SK-N-SH (cell line): ENCODE measurements around the gene SLC25A4. TPM values are rescaled to one million over a fixed set of nuclear protein-coding genes. Genes with fewer than 3 reads are reported as not detected.

Experiments used
- CTCF ChIA-PET: fragments of 300-600, 350-600 bp; formaldehyde crosslinking; extraction: SDS; loops from one replicate; lab custom pipeline; 2021; lab: Yijun Ruan, JAX
- POLR2A ChIA-PET: fragments of 350-600 bp; sonication (Branson Sonifier 250); formaldehyde crosslinking; extraction: SDS; loops from one replicate; lab custom pipeline; 2020; ENCODE audit warnings: antibody characterized with exemption, inconsistent platforms; lab: Yijun Ruan, JAX
- DNase-seq: peaks from one replicate; pipeline ENCODE4 v3.0.0; 2012
- H2AFZ ChIP-seq: fragments of 200-600 bp; sonication (generic); 2 replicates; pipeline ENCODE4 v1.8.1; 2016; ENCODE audit warnings: antibody characterized with exemption, mild to moderate bottlenecking, low read depth
- H3F3A ChIP-seq: fragments of 200-600 bp; sonication (generic); replicated peaks from 2 replicates; pipeline ENCODE3; 2016; ENCODE audit warnings: antibody characterized with exemption, mild to moderate bottlenecking; ENCODE audit not compliant: insufficient read depth
- H3K27ac ChIP-seq, 2 experiments: fragments of 200-500 bp in 1 of 2; fragments of 200-600 bp in 1 of 2; sonication (Bioruptor generic) in 1 of 2; sonication (generic), shearing (Covaris generic) in 1 of 2; 2 replicates each; pipeline versions ENCODE4 v1.5.1 to v1.6.1; 2014 to 2016; ENCODE audit warnings: low read depth in 2 of 2, inconsistent platforms in 1 of 2, low read length in 1 of 2, mild to moderate bottlenecking in 1 of 2, mixed read lengths in 1 of 2
- H3K27me3 ChIP-seq: fragments of 200-600 bp; sonication (generic), shearing (Covaris generic); 2 replicates; pipeline ENCODE4 v1.6.1; 2016; ENCODE audit warnings: mixed run types; ENCODE audit not compliant: insufficient read depth
- H3K36me3 ChIP-seq, 2 experiments: fragments of 200-500 bp in 1 of 2; fragments of 200-600 bp in 1 of 2; sonication (Bioruptor generic) in 1 of 2; sonication (generic) in 1 of 2; replicated peaks in 1 of 2; 2 replicates each; pipeline versions ENCODE3 to v1.5.1; 2014 to 2016; ENCODE audit warnings: low read length in 1 of 2, mild to moderate bottlenecking in 1 of 2; ENCODE audit not compliant: insufficient read depth in 2 of 2, control insufficient read depth in 1 of 2
- H3K4me1 ChIP-seq, 2 experiments: fragments of 200-500 bp in 1 of 2; fragments of 200-600 bp in 1 of 2; sonication (Bioruptor generic) in 1 of 2; sonication (generic), shearing (Covaris generic) in 1 of 2; 2 replicates each; pipeline versions ENCODE4 v1.5.1 to v1.6.1; 2014 to 2016; ENCODE audit warnings: low read depth in 1 of 2, low read length in 1 of 2, mixed run types in 1 of 2; ENCODE audit not compliant: insufficient read depth in 2 of 2, control insufficient read depth in 1 of 2
- H3K4me2 ChIP-seq: fragments of 200-600 bp; sonication (generic), shearing (Covaris generic); 2 replicates; pipeline ENCODE4 v1.6.1; 2017; ENCODE audit warnings: mixed run types
- H3K4me3 ChIP-seq, 2 experiments: fragments of 200-500 bp in 1 of 2; fragments of 200-600 bp in 1 of 2; sonication (Bioruptor generic) in 1 of 2; sonication (generic), shearing (Covaris generic) in 1 of 2; 2 replicates each; pipeline versions ENCODE4 v1.5.1 to v1.8.1; 2014 to 2016; ENCODE audit warnings: low read depth in 2 of 2, inconsistent platforms in 1 of 2, low read length in 1 of 2, mild to moderate bottlenecking in 1 of 2, mixed read lengths in 1 of 2, moderate library complexity in 1 of 2
- H3K79me2 ChIP-seq: fragments of 200-600 bp; sonication (generic); 2 replicates; pipeline ENCODE4 v1.8.1; 2017; ENCODE audit warnings: mild to moderate bottlenecking; ENCODE audit not compliant: insufficient read depth
- H3K9ac ChIP-seq: fragments of 200-600 bp; sonication (generic); 2 replicates; pipeline ENCODE4 v1.6.1; 2017; ENCODE audit warnings: mixed run types
- H3K9me2 ChIP-seq: fragments of 200-600 bp; sonication (generic); 2 replicates; pipeline ENCODE4 v1.6.1; 2017; ENCODE audit warnings: mixed run types
- H3K9me3 ChIP-seq: fragments of 200-600 bp; sonication (generic); 2 replicates; pipeline ENCODE4 v1.6.1; 2017; ENCODE audit warnings: mixed run types, mild to moderate bottlenecking, moderate library complexity
- H4K20me1 ChIP-seq: fragments of 200-600 bp; sonication (generic); 2 replicates; pipeline ENCODE4 v1.6.1; 2017; ENCODE audit warnings: mild to moderate bottlenecking, mixed run types; ENCODE audit not compliant: insufficient read depth
- EP300 ChIP-seq, 2 experiments: IDR thresholded peaks; 2 replicates each; pipeline versions ENCODE4 v1.4.0 to v1.6.1; 2012; ENCODE audit warnings: borderline replicate concordance in 1 of 2, low read depth in 1 of 2, low read length in 1 of 2
- FOSL2 ChIP-seq: IDR thresholded peaks from 2 replicates; pipeline ENCODE4 v1.4.0; 2012; ENCODE audit warnings: low read depth, mild to moderate bottlenecking, moderate library complexity, borderline replicate concordance
- FOXJ3 ChIP-seq: sonication (generic); formaldehyde crosslinking; IDR thresholded peaks from 2 replicates; pipeline ENCODE4 v1.5.1; 2020; ENCODE audit warnings: mild to moderate bottlenecking, missing genetic modification reagents
- FOXM1 ChIP-seq: IDR thresholded peaks from 2 replicates; pipeline ENCODE4 v1.4.0; 2012; ENCODE audit warnings: low read depth, mild to moderate bottlenecking
- GABPA ChIP-seq: IDR thresholded peaks from 2 replicates; pipeline ENCODE4 v1.4.0; 2012; ENCODE audit warnings: low read depth, mild to moderate bottlenecking
- GATA2 ChIP-seq: sonication (generic); formaldehyde crosslinking; IDR thresholded peaks from 2 replicates; pipeline ENCODE4 v1.5.0; 2020; ENCODE audit warnings: mild to moderate bottlenecking, missing genetic modification reagents
- MEF2A ChIP-seq: IDR thresholded peaks from 2 replicates; pipeline ENCODE4 v1.4.0; 2012; ENCODE audit warnings: low read depth, borderline replicate concordance
- MXI1 ChIP-seq: IDR thresholded peaks from 2 replicates; pipeline ENCODE4 v1.6.1; 2012; ENCODE audit warnings: mild to moderate bottlenecking, low read depth, low read length, improper control_type of control experiment
- NFIC ChIP-seq: IDR thresholded peaks from 2 replicates; pipeline ENCODE4 v1.4.0; 2012; ENCODE audit warnings: borderline replicate concordance
- POLR2AphosphoS5 ChIP-seq: IDR thresholded peaks from 2 replicates; pipeline ENCODE4 v1.6.1; 2012; ENCODE audit warnings: low read depth, low read length
- RAD21 ChIP-seq: IDR thresholded peaks from 2 replicates; pipeline ENCODE4 v1.6.1; 2012; ENCODE audit warnings: mild to moderate bottlenecking, low read length
- RCOR1 ChIP-seq: fragments of 150-350 bp; IDR thresholded peaks from 2 replicates; pipeline ENCODE4 v1.6.1; 2017; ENCODE audit warnings: antibody characterized with exemption, low read length
- RFX5 ChIP-seq: IDR thresholded peaks from 2 replicates; pipeline ENCODE4 v1.6.1; 2012; ENCODE audit warnings: mild to moderate bottlenecking, improper control_type of control experiment, low read length
- SMC3 ChIP-seq: IDR thresholded peaks from 2 replicates; pipeline ENCODE4 v1.6.1; 2012; ENCODE audit warnings: low read depth, low read length, improper control_type of control experiment
- TCF12 ChIP-seq: IDR thresholded peaks from 2 replicates; pipeline ENCODE4 v1.4.0; 2012
- WGBS: methylation state at CpG from one replicate; pipeline ENCODE4 v1.1.6; 2017; ENCODE audit warnings: low lambda C conversion rate; 5-methylcytosine and 5-hydroxymethylcytosine counted together
- polyA plus RNA-seq, 3 experiments: library from polyadenylated mRNA; depleted of rRNA; stranded (reverse); fragments of >200 nt; gene quantifications; 2 replicates each; pipeline ENCODE4 v1.2.3, GENCODE V29; 2012
- TF ChIP-seq, protein P1 (sequence below): IDR thresholded peaks from 2 replicates; pipeline ENCODE4 v1.4.0; 2012; ENCODE audit warnings: low read depth, borderline replicate concordance
- TF ChIP-seq, protein P2 (sequence below): fragments of 200-600 bp; sonication (generic); IDR thresholded peaks from 2 replicates; pipeline ENCODE4 v1.6.1; 2017; ENCODE audit warnings: antibody characterized with exemption, mild to moderate bottlenecking, moderate library complexity
- TF ChIP-seq, protein P3 (sequence below): fragments of 150-350 bp; IDR thresholded peaks from 2 replicates; pipeline ENCODE4 v1.6.1; 2017; ENCODE audit warnings: antibody characterized with exemption, low read length, low read depth, borderline replicate concordance
- TF ChIP-seq, protein P4 (sequence below): IDR thresholded peaks from 2 replicates; pipeline ENCODE4 v1.6.1; 2012; ENCODE audit warnings: mild to moderate bottlenecking, low read depth, low read length, moderate library complexity

Gene SLC25A4
- polyA plus RNA-seq, 1 of the 3 experiments (the other 2 are of a cell fraction): 36.2 TPM

DNA sequence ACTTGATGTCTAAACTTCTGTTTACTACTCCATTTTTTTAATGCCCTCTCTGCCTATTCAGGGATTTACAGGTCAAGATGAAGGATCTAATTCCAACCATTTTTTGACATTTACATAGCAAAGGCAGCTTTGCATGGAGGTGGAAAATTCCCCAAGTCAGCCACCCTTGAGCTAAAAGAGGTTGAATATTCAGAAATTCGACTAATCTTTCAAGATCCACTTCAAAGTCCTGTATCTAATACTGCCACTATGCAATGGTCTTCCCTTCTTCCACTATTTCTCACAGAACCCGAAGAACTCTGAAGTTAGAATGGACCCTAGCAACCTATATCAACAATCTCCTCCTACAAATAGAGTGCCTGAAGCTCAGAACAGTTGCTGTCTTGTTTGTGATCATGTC, 39.2 kb downstream of the SLC25A4 start (continued):
- TF ChIP-seq EP300 (IDR thresholded peaks at IDR 0.05; ENCODE audit: borderline replicate concordance in 1 of 2, low read depth in 1 of 2, low read length in 1 of 2): no peak
- TF ChIP-seq GABPA: no peak
- TF ChIP-seq, protein P1, sequence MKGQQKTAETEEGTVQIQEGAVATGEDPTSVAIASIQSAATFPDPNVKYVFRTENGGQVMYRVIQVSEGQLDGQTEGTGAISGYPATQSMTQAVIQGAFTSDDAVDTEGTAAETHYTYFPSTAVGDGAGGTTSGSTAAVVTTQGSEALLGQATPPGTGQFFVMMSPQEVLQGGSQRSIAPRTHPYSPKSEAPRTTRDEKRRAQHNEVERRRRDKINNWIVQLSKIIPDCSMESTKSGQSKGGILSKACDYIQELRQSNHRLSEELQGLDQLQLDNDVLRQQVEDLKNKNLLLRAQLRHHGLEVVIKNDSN: no peak
- TF ChIP-seq, all 33 proteins: peak for 0

DNA sequence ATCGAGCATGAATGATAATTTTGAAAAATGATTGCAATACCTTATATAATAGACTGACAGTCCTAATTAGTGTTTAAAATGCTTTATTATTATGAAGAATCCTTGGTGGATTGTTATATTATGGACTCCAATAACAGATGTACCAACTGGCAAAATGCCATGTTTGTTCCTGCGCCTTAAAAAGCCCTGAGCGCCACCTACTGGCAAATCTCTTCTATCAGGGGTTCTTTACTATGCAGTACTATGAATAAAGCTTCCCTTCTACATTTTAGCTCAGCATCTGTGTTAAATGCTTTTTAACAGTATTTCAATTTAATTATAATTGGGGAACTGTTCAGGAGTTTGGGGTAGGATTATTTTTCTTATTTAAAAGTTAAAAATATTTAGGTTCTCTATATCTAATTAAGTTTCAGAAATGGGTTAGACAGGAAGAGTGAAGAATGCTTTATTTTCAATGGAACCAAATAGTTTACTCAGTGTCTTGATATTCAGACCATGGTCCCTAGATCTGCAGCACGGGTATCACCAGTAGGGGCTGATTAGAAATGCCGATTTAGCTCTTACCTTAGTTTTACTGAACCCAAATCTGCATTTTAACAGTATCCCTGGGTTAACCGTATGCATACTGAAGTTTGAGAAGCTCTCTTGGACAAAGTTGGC, 40.7 kb downstream of the SLC25A4 start:
- Histone ChIP-seq H4K20me1 (peaks cover 11% of the 10 kb centered on the region), H3K27ac (no peak overlapping the region), H3K9me2 (no peaks in the 10 kb centered on the region), H3K9me3 (no peaks in the 10 kb centered on the region), H2AFZ (no peak overlapping the region)
- WGBS: 38% methylated on average over 6 of the region's 6 CpGs
- TF ChIP-seq FOSL2 (no peak), TCF12 (peak; percentile 34; the same call in 1 of the 2 replicates), FOXM1 (no peak), RFX5 (0 out of 2 replicates have a peak, but pooled peaks have one; percentile 54), POLR2AphosphoS5 (peak; percentile 21; the same call in 1 of the 2 replicates), FOXJ3 (no peak), NFIC (peak; percentile 86), MEF2A (no peak), RAD21 (peak; percentile 80), MXI1 (peak; percentile 18; the same call in 1 of the 2 replicates), SMC3 (peak; percentile 48; the same call in 1 of the 2 replicates), RCOR1 (peak; percentile 51; the same call in 1 of the 2 replicates), GATA2 (CRISPR knock-in tag) (0 out of 2 replicates have a peak, but pooled peaks have one; percentile 7)
- TF ChIP-seq, protein P2, sequence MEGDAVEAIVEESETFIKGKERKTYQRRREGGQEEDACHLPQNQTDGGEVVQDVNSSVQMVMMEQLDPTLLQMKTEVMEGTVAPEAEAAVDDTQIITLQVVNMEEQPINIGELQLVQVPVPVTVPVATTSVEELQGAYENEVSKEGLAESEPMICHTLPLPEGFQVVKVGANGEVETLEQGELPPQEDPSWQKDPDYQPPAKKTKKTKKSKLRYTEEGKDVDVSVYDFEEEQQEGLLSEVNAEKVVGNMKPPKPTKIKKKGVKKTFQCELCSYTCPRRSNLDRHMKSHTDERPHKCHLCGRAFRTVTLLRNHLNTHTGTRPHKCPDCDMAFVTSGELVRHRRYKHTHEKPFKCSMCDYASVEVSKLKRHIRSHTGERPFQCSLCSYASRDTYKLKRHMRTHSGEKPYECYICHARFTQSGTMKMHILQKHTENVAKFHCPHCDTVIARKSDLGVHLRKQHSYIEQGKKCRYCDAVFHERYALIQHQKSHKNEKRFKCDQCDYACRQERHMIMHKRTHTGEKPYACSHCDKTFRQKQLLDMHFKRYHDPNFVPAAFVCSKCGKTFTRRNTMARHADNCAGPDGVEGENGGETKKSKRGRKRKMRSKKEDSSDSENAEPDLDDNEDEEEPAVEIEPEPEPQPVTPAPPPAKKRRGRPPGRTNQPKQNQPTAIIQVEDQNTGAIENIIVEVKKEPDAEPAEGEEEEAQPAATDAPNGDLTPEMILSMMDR: peak; percentile 96
- TF ChIP-seq, protein P3, sequence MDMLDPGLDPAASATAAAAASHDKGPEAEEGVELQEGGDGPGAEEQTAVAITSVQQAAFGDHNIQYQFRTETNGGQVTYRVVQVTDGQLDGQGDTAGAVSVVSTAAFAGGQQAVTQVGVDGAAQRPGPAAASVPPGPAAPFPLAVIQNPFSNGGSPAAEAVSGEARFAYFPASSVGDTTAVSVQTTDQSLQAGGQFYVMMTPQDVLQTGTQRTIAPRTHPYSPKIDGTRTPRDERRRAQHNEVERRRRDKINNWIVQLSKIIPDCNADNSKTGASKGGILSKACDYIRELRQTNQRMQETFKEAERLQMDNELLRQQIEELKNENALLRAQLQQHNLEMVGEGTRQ: no peak
- TF ChIP-seq, protein P4, sequence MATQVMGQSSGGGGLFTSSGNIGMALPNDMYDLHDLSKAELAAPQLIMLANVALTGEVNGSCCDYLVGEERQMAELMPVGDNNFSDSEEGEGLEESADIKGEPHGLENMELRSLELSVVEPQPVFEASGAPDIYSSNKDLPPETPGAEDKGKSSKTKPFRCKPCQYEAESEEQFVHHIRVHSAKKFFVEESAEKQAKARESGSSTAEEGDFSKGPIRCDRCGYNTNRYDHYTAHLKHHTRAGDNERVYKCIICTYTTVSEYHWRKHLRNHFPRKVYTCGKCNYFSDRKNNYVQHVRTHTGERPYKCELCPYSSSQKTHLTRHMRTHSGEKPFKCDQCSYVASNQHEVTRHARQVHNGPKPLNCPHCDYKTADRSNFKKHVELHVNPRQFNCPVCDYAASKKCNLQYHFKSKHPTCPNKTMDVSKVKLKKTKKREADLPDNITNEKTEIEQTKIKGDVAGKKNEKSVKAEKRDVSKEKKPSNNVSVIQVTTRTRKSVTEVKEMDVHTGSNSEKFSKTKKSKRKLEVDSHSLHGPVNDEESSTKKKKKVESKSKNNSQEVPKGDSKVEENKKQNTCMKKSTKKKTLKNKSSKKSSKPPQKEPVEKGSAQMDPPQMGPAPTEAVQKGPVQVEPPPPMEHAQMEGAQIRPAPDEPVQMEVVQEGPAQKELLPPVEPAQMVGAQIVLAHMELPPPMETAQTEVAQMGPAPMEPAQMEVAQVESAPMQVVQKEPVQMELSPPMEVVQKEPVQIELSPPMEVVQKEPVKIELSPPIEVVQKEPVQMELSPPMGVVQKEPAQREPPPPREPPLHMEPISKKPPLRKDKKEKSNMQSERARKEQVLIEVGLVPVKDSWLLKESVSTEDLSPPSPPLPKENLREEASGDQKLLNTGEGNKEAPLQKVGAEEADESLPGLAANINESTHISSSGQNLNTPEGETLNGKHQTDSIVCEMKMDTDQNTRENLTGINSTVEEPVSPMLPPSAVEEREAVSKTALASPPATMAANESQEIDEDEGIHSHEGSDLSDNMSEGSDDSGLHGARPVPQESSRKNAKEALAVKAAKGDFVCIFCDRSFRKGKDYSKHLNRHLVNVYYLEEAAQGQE: no peak
- TF ChIP-seq, all 33 proteins: peak for 10
- H3K36me3 ChIP-seq: peaks cover 7 to 12% of the 10 kb centered on the region in 2 experiments
- no peaks in the 10 kb centered on the region for H3K27me3 ChIP-seq
- peaks cover 0 to 19% of the 10 kb centered on the region in 2 experiments for H3K4me1 ChIP-seq
- no peak overlapping the region for H3K4me3 ChIP-seq
- peak; percentile 68 for DNase-seq
- ChIA-PET CTCF (interaction anchor here (0.6 to 3.9 kb wide), 39 partner anchors 10 to 807 kb away, joined by 3 to 38 read pairs (median 4); partner anchors contain the start of genes CENPU, LRP2BP, SLC25A4 and SNX25), POLR2A (interaction anchor here (1.0 kb wide), 1 partner anchor 213 kb away, joined by 3 read pairs; the partner anchor contains the start of gene ANKRD37)
- H3K4me2 ChIP-seq: no peak overlapping the region
- H3K79me2 ChIP-seq: peaks cover 76% of the 10 kb centered on the region; the same call in 1 of the 2 replicates
- no peak overlapping the region for H3K9ac ChIP-seq
- peaks cover 16% of the 10 kb centered on the region for H3F3A ChIP-seq
